ENCODE measurements around the gene TMEM242.

DNA sequence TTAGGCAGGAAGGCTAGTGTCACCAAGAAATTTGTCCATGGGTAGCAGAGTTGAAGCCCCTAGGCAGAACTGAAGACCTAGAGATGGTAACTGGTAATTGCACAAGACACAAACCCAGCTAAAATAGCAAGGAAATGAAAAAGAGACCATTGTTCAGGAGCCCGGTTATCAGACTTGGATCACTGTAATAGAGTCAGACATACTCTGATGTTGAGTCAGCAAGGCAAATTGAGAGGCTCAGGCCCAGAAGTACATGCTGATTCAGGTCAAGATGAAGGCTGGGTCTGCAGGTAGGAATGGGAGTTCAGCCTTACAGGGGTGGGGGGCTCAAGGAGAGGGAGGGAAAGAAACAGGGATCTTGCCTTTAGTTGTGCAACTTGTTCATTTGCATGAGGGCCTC, 6.5 kb upstream of the TMEM242 start:
- TF ChIP-seq GATA2 (IDR thresholded peaks at IDR 0.05; ENCODE audit: low read depth, low read length) (no peak), GATA3 (IDR thresholded peaks at IDR 0.05; ENCODE audit: low read depth, low read length) (no peak)
